Natural killer cell (primary cell): Measurements from ENCODE around the gene FRMD4A. TPM values are rescaled to one million over a fixed set of nuclear protein-coding genes. Genes with fewer than 3 reads are reported as not detected.

Experiments
- ATAC-seq, 3 donors: fragments of 150-1000 bp in 2 of 3; fragments of 200-7000 bp in 1 of 3; cut with Tn5 transposase; 1 replicate in 1 of 3; 2 replicates in 2 of 3; pipeline ENCODE4 v1.10.0; 2021; ENCODE audit warnings: mild to moderate bottlenecking in 2 of 3, moderate library complexity in 2 of 3
- DNase-seq, 2 donors: peaks; one replicate each; pipeline versions ENCODE4 v3.0.0 to v3.0.0-alpha.2; 2013 to 2021; ENCODE audit warnings: mixed read lengths in 1 of 2
- H3K27ac ChIP-seq: one replicate; pipeline ENCODE4 v1.5.1; 2013; ENCODE audit warnings: mild to moderate bottlenecking, low read length
- H3K27me3 ChIP-seq: one replicate; pipeline ENCODE4 v1.6.1; 2013; ENCODE audit warnings: low read length; ENCODE audit not compliant: control insufficient read depth, insufficient read depth
- H3K36me3 ChIP-seq: one replicate; pipeline ENCODE4 v1.6.1; 2013; ENCODE audit warnings: low read length; ENCODE audit not compliant: control insufficient read depth, insufficient read depth
- H3K4me1 ChIP-seq: one replicate; pipeline ENCODE4 v1.6.1; 2013; ENCODE audit warnings: low read length; ENCODE audit not compliant: control insufficient read depth, insufficient read depth
- H3K4me3 ChIP-seq: one replicate; pipeline ENCODE4 v1.5.1; 2013; ENCODE audit warnings: low read length
- H3K9me3 ChIP-seq: one replicate; pipeline ENCODE4 v1.6.1; 2013; ENCODE audit warnings: low read length; ENCODE audit not compliant: control insufficient read depth, insufficient read depth
- H3K27ac Mint-ChIP-seq, 2 donors: one replicate each; pipeline ENCODE4 v1.8.0; 2022; ENCODE audit warnings: mild to moderate bottlenecking in 2 of 2, mixed read lengths in 2 of 2, moderate library complexity in 1 of 2
- H3K27me3 Mint-ChIP-seq, 2 donors: one replicate each; pipeline ENCODE4 v1.8.0; 2022; ENCODE audit warnings: low read depth in 2 of 2, mixed read lengths in 2 of 2
- H3K36me3 Mint-ChIP-seq: one replicate; pipeline ENCODE4 v1.8.0; 2022; ENCODE audit warnings: mixed read lengths
- H3K4me1 Mint-ChIP-seq, 2 donors: one replicate each; pipeline ENCODE4 v1.8.0; 2022; ENCODE audit warnings: mixed read lengths in 2 of 2
- H3K4me3 Mint-ChIP-seq: one replicate; pipeline ENCODE4 v1.8.0; 2022; ENCODE audit warnings: mild to moderate bottlenecking, moderate library complexity, mixed read lengths
- H3K9me3 Mint-ChIP-seq, 2 donors: one replicate each; pipeline ENCODE4 v1.8.0; 2022; ENCODE audit warnings: mixed read lengths in 2 of 2
- CTCF ChIP-seq: fragments of 200-600 bp; IDR thresholded peaks from one replicate; pipeline ENCODE4 v1.8.0; 2022; ENCODE audit warnings: antibody characterized with exemption
- WGBS: methylation state at CpG from one replicate; pipeline ENCODE4 v1.1.7; 2013; ENCODE audit warnings: missing lambda C conversion rate; ENCODE audit not compliant: insufficient coverage; 5-methylcytosine and 5-hydroxymethylcytosine counted together
- intact Hi-C: fragments of 100-400 bp; cut with micrococcal nuclease; formaldehyde crosslinking; loops from one replicate; pipeline ENCODE4 v1.14.2; 2022
- total RNA-seq, 4 donors: library from RNA; stranded (reverse); fragments of 120-200 nt in 1 of 4; gene quantifications; one replicate each; pipeline versions ENCODE4 v1.2.3 to v1.2.4, GENCODE V29; 2013 to 2022

Gene FRMD4A
- total RNA-seq, 3 donors from 2014 or later (not counting 1 experiment from before 2014, with no cell fraction given) = 0.36 to 0.38 TPM; not detected in 1

GRCh38 chr10:14066106-14066505 lies 264.6 kb downstream of the FRMD4A start:
- H3K27me3 ChIP-seq = peaks cover 3% of the 10 kb centered on the region
- WGBS = 49% methylated on average over 2 of the region's 2 CpGs
- no peak overlapping the region for H3K4me3 Mint-ChIP-seq
- peaks cover 15 to 19% of the 10 kb centered on the region in 2 donors for H3K27me3 Mint-ChIP-seq
- no peaks in the 10 kb centered on the region for H3K9me3 ChIP-seq
- H3K36me3 ChIP-seq = no peaks in the 10 kb centered on the region
- H3K27ac Mint-ChIP-seq = no peak overlapping the region
- no peaks in the 10 kb centered on the region for H3K36me3 Mint-ChIP-seq
- H3K4me3 ChIP-seq = no peak overlapping the region
- no peak for ATAC-seq
- no peaks in the 10 kb centered on the region for H3K4me1 Mint-ChIP-seq
- no peaks in the 10 kb centered on the region for H3K4me1 ChIP-seq
- DNase-seq = no peak
- TF ChIP-seq CTCF = no peak
- no peaks in the 10 kb centered on the region for H3K9me3 Mint-ChIP-seq
- intact Hi-C loops = no loop called here
- no peak overlapping the region for H3K27ac ChIP-seq

GRCh38 chr10:14063531-14064285 lies 267.0 kb downstream of the FRMD4A start:
- Histone ChIP-seq H3K27ac (no peak overlapping the region), H3K9me3 (no peaks in the 10 kb centered on the region), H3K36me3 (no peaks in the 10 kb centered on the region), H3K4me3 (no peak overlapping the region), H3K4me1 (no peaks in the 10 kb centered on the region), H3K27me3 (peaks cover 3% of the 10 kb centered on the region)
- WGBS = 80% methylated on average over 8 of the region's 8 CpGs
- H3K36me3 Mint-ChIP-seq = no peaks in the 10 kb centered on the region
- TF ChIP-seq CTCF = no peak
- no peak overlapping the region for H3K27ac Mint-ChIP-seq
- no peaks in the 10 kb centered on the region for H3K9me3 Mint-ChIP-seq
- ATAC-seq (no peak), DNase-seq (no peak)
- H3K27me3 Mint-ChIP-seq = peaks cover 11 to 14% of the 10 kb centered on the region in 2 donors
- intact Hi-C loops = no loop called here
- H3K4me1 Mint-ChIP-seq = no peaks in the 10 kb centered on the region
- H3K4me3 Mint-ChIP-seq = no peak overlapping the region

- H3K9me3 Mint-ChIP-seq = no peaks in the 10 kb centered on the region
- ATAC-seq = no peak
- H3K27me3 Mint-ChIP-seq = peaks cover 11 to 14% of the 10 kb centered on the region in 2 donors
- no peaks in the 10 kb centered on the region for H3K36me3 Mint-ChIP-seq
- H3K27ac Mint-ChIP-seq = no peak overlapping the region
- H3K9me3 ChIP-seq = no peaks in the 10 kb centered on the region
- H3K4me3 Mint-ChIP-seq = no peak overlapping the region
- intact Hi-C loops = no loop called here
- no peak for TF ChIP-seq CTCF
- no peak for DNase-seq
- H3K27ac ChIP-seq = no peak overlapping the region
- no peaks in the 10 kb centered on the region for H3K4me1 Mint-ChIP-seq
- no peaks in the 10 kb centered on the region for H3K36me3 ChIP-seq
- peaks cover 3% of the 10 kb centered on the region for H3K27me3 ChIP-seq
- WGBS = 88% methylated on average over 11 of the region's 11 CpGs
- no peak overlapping the region for H3K4me3 ChIP-seq
- no peaks in the 10 kb centered on the region for H3K4me1 ChIP-seq
Measured at GRCh38 chr10:14062528-14063260, 268.0 kb downstream of the FRMD4A start.
